GM10248 (cell line): ENCODE measurements around the gene TRMT1L.

Experiments
- CTCF ChIA-PET: fragments of 300-600 bp; sonication (Branson Sonifier 250); formaldehyde crosslinking; extraction: SDS; loops from one replicate; lab custom pipeline; 2021; ENCODE audit warnings: antibody characterized with exemption; lab: Yijun Ruan, JAX
- POLR2A ChIA-PET: fragments of 350-650 bp; sonication (Branson Sonifier 250); formaldehyde crosslinking; extraction: SDS; loops from one replicate; lab custom pipeline; 2020; ENCODE audit warnings: antibody characterized with exemption; lab: Yijun Ruan, JAX
- DNase-seq: peaks from one replicate; pipeline ENCODE4 v3.0.0; 2012; ENCODE audit errors: extremely low spot score
- TF ChIP-seq, protein P1 (sequence below): IDR thresholded peaks from 2 replicates; pipeline ENCODE4 v1.5.1; 2012; ENCODE audit warnings: mild to moderate bottlenecking, low read depth; ENCODE audit errors: extremely low read depth, missing control alignments, control extremely low read depth

Gene TRMT1L

DNA sequence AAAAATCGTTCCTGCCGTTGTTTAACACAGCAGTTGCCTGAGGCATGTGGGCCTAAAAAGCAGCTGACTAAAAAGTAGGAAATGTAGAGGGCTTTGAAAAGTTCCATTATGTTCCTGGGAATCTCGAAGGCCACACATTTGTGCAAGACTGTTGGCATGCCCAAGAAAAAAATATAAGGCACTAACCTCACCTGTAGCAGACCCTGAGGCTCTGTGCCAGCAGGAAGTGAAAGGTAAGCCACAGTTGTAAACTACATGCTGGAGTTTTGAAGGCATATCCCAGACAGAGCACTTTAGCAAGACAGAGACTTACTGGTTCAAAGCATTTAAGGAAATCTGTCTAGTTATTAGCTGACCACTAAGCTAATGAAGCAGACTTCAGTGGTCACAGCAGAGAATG lies 52.7 kb downstream of the TRMT1L start:
- ChIA-PET POLR2A (no interaction called here), CTCF (interaction anchor here (1.2 kb wide), 1 partner anchor 106 kb away, joined by 3 read pairs; no protein-coding TSS in a partner anchor)
- TF ChIP-seq, protein P1, sequence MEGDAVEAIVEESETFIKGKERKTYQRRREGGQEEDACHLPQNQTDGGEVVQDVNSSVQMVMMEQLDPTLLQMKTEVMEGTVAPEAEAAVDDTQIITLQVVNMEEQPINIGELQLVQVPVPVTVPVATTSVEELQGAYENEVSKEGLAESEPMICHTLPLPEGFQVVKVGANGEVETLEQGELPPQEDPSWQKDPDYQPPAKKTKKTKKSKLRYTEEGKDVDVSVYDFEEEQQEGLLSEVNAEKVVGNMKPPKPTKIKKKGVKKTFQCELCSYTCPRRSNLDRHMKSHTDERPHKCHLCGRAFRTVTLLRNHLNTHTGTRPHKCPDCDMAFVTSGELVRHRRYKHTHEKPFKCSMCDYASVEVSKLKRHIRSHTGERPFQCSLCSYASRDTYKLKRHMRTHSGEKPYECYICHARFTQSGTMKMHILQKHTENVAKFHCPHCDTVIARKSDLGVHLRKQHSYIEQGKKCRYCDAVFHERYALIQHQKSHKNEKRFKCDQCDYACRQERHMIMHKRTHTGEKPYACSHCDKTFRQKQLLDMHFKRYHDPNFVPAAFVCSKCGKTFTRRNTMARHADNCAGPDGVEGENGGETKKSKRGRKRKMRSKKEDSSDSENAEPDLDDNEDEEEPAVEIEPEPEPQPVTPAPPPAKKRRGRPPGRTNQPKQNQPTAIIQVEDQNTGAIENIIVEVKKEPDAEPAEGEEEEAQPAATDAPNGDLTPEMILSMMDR, result no peak
- no peak for DNase-seq

DNA sequence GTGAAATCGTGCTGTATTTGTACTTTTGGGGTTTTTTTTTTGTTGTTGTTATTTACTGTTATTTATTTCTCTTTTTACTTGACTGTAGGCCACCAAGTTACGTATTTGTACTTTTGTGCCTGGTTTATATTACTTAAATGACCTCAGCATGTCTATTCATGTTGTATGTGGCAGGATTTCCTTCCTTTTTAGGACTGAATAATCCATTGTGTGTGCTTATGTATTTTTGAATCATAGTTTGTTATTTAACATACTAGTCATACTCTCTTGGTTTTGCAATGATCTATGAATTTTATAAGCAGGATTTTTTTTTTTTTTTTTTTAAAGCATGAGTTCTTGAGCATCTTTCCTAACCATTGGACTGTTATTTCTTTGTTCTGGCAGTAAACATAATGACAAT lies 60.2 kb downstream of the TRMT1L start:
- no peak for DNase-seq
- TF ChIP-seq, protein P1, result no peak
- ChIA-PET CTCF (no interaction called here), POLR2A (no interaction called here)

DNA sequence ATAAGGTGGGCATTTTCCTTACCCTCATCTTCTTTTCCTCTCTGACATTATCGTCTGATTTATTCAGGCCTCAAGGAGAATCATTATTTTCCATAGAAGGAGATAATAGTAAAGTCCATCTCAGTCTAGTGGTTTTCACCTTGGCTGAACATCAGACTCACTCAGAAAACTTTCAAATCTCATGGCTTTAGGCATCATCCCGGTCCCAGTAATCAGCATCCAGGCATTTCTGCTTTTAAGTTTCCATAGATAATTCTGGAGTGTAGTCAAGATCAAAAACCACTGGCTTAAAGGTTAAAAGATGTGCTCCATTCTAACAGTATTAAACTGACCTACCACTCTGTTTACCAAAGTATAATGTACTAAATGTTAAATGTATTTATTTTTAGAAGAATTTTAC lies 62.0 kb downstream of the TRMT1L start:
- TF ChIP-seq, protein P1, result no peak
- ChIA-PET POLR2A (no interaction called here), CTCF (no interaction called here)
- DNase-seq, result no peak

DNA sequence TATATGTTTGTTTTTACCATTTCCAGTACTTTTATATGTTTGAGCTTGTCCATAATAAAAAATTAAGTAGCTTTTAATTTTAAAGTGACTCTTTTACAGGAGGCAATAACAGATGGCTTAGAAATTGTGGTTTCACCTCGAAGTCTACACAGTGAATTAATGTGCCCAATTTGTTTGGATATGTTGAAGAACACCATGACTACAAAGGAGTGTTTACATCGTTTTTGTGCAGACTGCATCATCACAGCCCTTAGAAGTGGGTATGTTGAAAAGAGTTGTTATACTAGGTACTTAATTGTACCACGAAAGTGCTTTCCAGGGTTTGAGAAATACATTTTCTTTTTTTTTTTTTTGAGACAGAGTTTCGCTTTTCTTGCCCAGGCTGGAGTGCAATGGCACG lies 65.3 kb downstream of the TRMT1L start:
- ChIA-PET CTCF (interaction anchor here (0.7 to 0.9 kb wide), 3 partner anchors 10 to 279 kb away, joined by 3 read pairs; no protein-coding TSS in a partner anchor), POLR2A (no interaction called here)
- DNase-seq, result no peak
- TF ChIP-seq, protein P1, result no peak

DNA sequence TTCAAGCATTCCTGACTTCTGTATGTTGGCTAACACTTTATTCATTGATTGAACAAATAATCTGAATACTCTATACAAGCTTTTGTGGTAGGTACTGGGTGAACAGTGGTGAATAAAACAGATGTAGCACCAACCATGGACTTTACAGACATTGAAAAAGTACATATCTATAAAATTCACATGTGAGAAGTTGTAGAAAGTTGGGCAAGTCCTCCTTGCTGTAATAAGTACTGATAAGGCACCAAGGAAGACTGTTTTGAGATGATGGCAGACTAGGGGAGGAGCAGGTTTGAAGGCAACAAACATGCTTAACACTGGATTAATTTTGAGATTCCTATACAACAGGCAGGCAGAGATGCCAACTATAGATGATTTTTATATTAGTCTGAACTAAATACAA lies 69.0 kb downstream of the TRMT1L start:
- DNase-seq, result no peak
- POLR2A ChIA-PET, result no interaction called here
- TF ChIP-seq, protein P1, result no peak
- CTCF ChIA-PET, result no interaction called here

DNA sequence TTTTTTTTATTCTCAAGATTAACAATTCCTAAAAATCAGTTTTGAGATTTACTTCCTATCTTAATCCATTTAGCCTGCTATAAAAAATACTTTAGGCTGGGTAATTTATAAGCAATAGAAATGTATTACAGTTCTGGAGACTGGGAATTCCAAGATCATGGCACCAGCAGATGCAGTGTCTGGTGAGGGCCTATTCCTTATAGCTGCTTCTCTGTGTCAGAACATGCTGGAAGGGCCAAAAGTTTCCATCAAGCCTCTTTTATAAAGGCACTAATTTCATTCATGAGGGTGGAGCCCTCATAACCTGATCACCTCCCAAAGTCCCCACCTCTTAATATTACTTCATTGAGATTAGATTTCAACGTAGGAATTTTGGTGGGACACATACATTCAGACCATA lies 69.7 kb downstream of the TRMT1L start:
- CTCF ChIA-PET, result interaction anchor here (1.7 kb wide), 1 partner anchor 105 kb away, joined by 3 read pairs; no protein-coding TSS in a partner anchor
- TF ChIP-seq, protein P1, result no peak
- POLR2A ChIA-PET, result no interaction called here
- no peak for DNase-seq
